GM23338 (cell line): Measurements from ENCODE around the gene MIPEP. TPM values are rescaled to one million over a fixed set of nuclear protein-coding genes. Genes with fewer than 3 reads are reported as not detected.
"Not testable (repeated sequence)": the region's sequence is repeated elsewhere in the genome, so short reads cannot be mapped to it uniquely, and the experiment has no call there.

Experiments
- ATAC-seq: fragments of 200-7000 bp; cut with Tn5 transposase; 3 replicates; pipeline ENCODE4 v1.9.1; 2020
- DNase-seq: peaks from one replicate; pipeline ENCODE4 v3.0.0-alpha.2; 2015; ENCODE audit warnings: low spot score
- H2AFZ ChIP-seq: fragments of 200-600 bp; sonication (generic); 2 replicates; pipeline ENCODE4 v1.8.0; 2016; ENCODE audit warnings: antibody characterized with exemption, mild to moderate bottlenecking, moderate library complexity
- H3F3A ChIP-seq: fragments of 200-600 bp; sonication (generic); replicated peaks from 2 replicates; pipeline ENCODE4 v1.8.0; 2017; ENCODE audit warnings: antibody characterized with exemption, mixed run types, low read depth
- H3K27ac ChIP-seq: fragments of 200-600 bp; sonication (generic); 2 replicates; pipeline ENCODE4 v1.6.1; 2016; ENCODE audit warnings: low read depth
- H3K27me3 ChIP-seq: fragments of 200-600 bp; sonication (generic); 2 replicates; pipeline ENCODE4 v1.8.0; 2016; ENCODE audit warnings: mild to moderate bottlenecking, mixed run types, moderate library complexity; ENCODE audit not compliant: insufficient read depth
- H3K36me3 ChIP-seq: fragments of 200-600 bp; sonication (generic); 2 replicates; pipeline ENCODE4 v1.8.0; 2016; ENCODE audit warnings: mild to moderate bottlenecking; ENCODE audit not compliant: insufficient read depth
- H3K4me1 ChIP-seq: fragments of 200-600 bp; sonication (generic); 2 replicates; pipeline ENCODE4 v1.8.0; 2016; ENCODE audit warnings: mild to moderate bottlenecking, moderate library complexity; ENCODE audit not compliant: insufficient read depth
- H3K4me2 ChIP-seq: fragments of 200-600 bp; sonication (generic); 2 replicates; pipeline ENCODE4 v1.7.1; 2017; ENCODE audit warnings: mixed run types
- H3K4me3 ChIP-seq: fragments of 200-600 bp; sonication (generic); 2 replicates; pipeline ENCODE4 v1.6.1; 2016; ENCODE audit warnings: mixed run types
- H3K79me2 ChIP-seq: fragments of 200-600 bp; sonication (generic); replicated peaks from 2 replicates; pipeline ENCODE4 v1.8.0; 2017; ENCODE audit warnings: mild to moderate bottlenecking; ENCODE audit not compliant: insufficient read depth
- H3K9me2 ChIP-seq: fragments of 200-600 bp; sonication (generic); 2 replicates; pipeline ENCODE4 v1.8.0; 2017; ENCODE audit not compliant: insufficient read depth
- H4K20me1 ChIP-seq: fragments of 200-600 bp; sonication (generic); replicated peaks from 2 replicates; pipeline ENCODE4 v1.8.0; 2017; ENCODE audit warnings: mild to moderate bottlenecking; ENCODE audit not compliant: insufficient read depth
- H3K27ac Mint-ChIP-seq: 2 replicates; pipeline ENCODE4 v1.8.0; 2020; ENCODE audit warnings: inconsistent platforms, mild to moderate bottlenecking, moderate library complexity, mixed read lengths
- H3K27me3 Mint-ChIP-seq: 3 replicates; pipeline ENCODE4 v1.8.0; 2022; ENCODE audit warnings: low read depth, mild to moderate bottlenecking, moderate library complexity, mixed read lengths, inconsistent platforms; ENCODE audit not compliant: insufficient read depth, poor library complexity
- H3K36me3 Mint-ChIP-seq: 3 replicates; pipeline ENCODE4 v1.8.0; 2021; ENCODE audit warnings: low read depth, mild to moderate bottlenecking, inconsistent platforms, moderate library complexity, mixed read lengths
- H3K4me1 Mint-ChIP-seq: 3 replicates; pipeline ENCODE4 v1.8.0; 2020; ENCODE audit warnings: mild to moderate bottlenecking, inconsistent platforms, mixed read lengths
- H3K4me3 Mint-ChIP-seq: 3 replicates; pipeline ENCODE4 v1.8.0; 2021; ENCODE audit warnings: moderate library complexity, mild to moderate bottlenecking, inconsistent platforms, mixed read lengths
- H3K9me3 Mint-ChIP-seq: 3 replicates; pipeline ENCODE4 v1.8.0; 2020; ENCODE audit warnings: moderate library complexity, mild to moderate bottlenecking, inconsistent platforms, mixed read lengths
- CREB1 ChIP-seq: fragments of 250-450 bp; sonication (Bioruptor Pico); IDR thresholded peaks from 2 replicates; pipeline ENCODE4 v1.5.0; 2020; ENCODE audit warnings: low read depth, mild to moderate bottlenecking, moderate library complexity
- CTCF ChIP-seq, 2 experiments: fragments of 200-600 bp in 1 of 2; sonication (generic) in 1 of 2; conservative IDR thresholded peaks; 2 replicates each; pipeline versions ENCODE4 v1.5.1 to v1.6.1; 2016 to 2017; ENCODE audit warnings: antibody characterized with exemption in 2 of 2, low read depth in 2 of 2, mild to moderate bottlenecking in 2 of 2, moderate library complexity in 1 of 2
- ETS1 ChIP-seq: IDR thresholded peaks from 2 replicates; pipeline ENCODE4 v1.6.1; 2016; ENCODE audit warnings: antibody characterized with exemption
- EZH2 ChIP-seq: fragments of 200-600 bp; sonication (generic); IDR thresholded peaks from one replicate; pipeline ENCODE4 v1.8.0; 2017; ENCODE audit warnings: antibody characterized with exemption, mild to moderate bottlenecking, low read depth; ENCODE audit not compliant: unreplicated experiment
- EZH2phosphoT487 ChIP-seq: fragments of 200-600 bp; sonication (generic); IDR thresholded peaks from one replicate; pipeline ENCODE4 v1.8.1; 2018; ENCODE audit warnings: antibody characterized with exemption; ENCODE audit not compliant: unreplicated experiment
- JUNB ChIP-seq: IDR thresholded peaks from one replicate; pipeline ENCODE4 v1.6.1; 2016; ENCODE audit warnings: antibody characterized with exemption; ENCODE audit not compliant: unreplicated experiment
- POLR2AphosphoS5 ChIP-seq: IDR thresholded peaks from 2 replicates; pipeline ENCODE4 v1.6.1; 2016; ENCODE audit warnings: antibody characterized with exemption, low read depth
- STAT1 ChIP-seq: IDR thresholded peaks from one replicate; pipeline ENCODE4 v1.6.1; 2016; ENCODE audit warnings: antibody characterized with exemption; ENCODE audit not compliant: unreplicated experiment
- ZNF114 ChIP-seq: fragments of 250-450 bp; sonication (Bioruptor Pico); IDR thresholded peaks from 2 replicates; pipeline ENCODE4 v1.5.0; 2020; ENCODE audit warnings: mild to moderate bottlenecking, moderate library complexity
- polyA plus RNA-seq: library from polyadenylated mRNA; unstranded; fragments of >200 nt; fragmentation: Nextera tagmentation; extraction: Ambion mirVana; gene quantifications from 2 replicates; pipeline ENCODE4 v1.2.1, GENCODE V29; 2016
- total RNA-seq: library from RNA; depleted of rRNA; stranded (reverse); fragments of >200 nt; shearing (Covaris generic); gene quantifications from 2 replicates; pipeline ENCODE4 v1.2.3, GENCODE V29; 2014

MIPEP gene
- total and polyA plus RNA-seq, 2 experiments from 2014 or later: 20.8 to 22.5 TPM

DNA sequence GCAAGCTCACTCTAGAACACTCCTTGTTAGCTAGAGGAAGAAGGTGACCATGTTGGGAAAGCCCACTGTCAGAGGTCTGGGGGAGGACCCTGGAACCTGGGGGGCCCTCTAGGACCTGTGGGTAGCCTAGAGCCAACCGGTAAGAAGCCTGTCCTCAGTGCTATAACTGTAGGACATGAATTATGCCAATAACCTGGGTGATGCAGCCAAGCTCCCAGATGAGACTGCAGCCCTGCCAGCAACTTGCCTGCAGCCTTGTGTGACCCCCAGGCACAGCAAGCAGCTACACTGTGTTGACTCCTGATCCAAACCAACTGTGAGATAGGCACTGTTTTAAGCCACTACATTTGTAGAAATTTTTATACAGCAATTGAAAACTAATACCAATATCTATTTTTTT is 122.3 kb downstream of the MIPEP start:
- TF ChIP-seq EZH2phosphoT487: no peak
- no peak for TF ChIP-seq JUNB
- TF ChIP-seq CREB1: no peak
- no peak for TF ChIP-seq POLR2AphosphoS5
- H3K27ac Mint-ChIP-seq: no peak overlapping the region
- H3K4me3 Mint-ChIP-seq: no peak overlapping the region
- Histone ChIP-seq H2AFZ (no peak overlapping the region), H3K9me2 (no peaks in the 10 kb centered on the region), H3K4me2 (no peak overlapping the region), H3K27ac (no peak overlapping the region), H3K27me3 (no peaks in the 10 kb centered on the region), H3F3A (no peaks in the 10 kb centered on the region), H3K36me3 (no peaks in the 10 kb centered on the region), H3K4me1 (no peaks in the 10 kb centered on the region), H3K79me2 (no peaks in the 10 kb centered on the region), H4K20me1 (no peaks in the 10 kb centered on the region), H3K4me3 (no peak overlapping the region)
- H3K36me3 Mint-ChIP-seq: no peaks in the 10 kb centered on the region
- no peaks in the 10 kb centered on the region for H3K27me3 Mint-ChIP-seq
- DNase-seq (no peak), ATAC-seq (no peak)
- no peaks in the 10 kb centered on the region for H3K9me3 Mint-ChIP-seq
- H3K4me1 Mint-ChIP-seq: peaks cover 9% of the 10 kb centered on the region

DNA sequence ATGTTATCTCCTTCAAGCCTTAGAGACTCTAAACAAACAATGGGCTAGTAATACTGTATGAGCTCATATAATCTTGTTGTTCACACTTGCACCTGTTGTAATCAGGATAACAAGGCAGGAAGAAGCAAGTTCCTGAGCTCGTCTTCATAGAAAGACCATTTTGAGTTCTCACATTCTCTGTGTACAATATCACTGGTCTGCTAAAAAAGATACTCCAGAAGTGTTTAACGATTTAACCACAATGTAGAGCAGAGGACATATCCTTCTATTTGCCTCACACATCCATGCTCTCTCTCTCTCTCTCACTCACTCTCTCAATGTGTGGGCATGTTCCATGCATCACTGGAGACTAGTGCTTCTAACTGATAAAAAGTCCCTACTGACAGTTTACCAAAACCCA is 122.9 kb downstream of the MIPEP start:
- no peak for TF ChIP-seq POLR2AphosphoS5
- no peak for TF ChIP-seq EZH2phosphoT487

DNA sequence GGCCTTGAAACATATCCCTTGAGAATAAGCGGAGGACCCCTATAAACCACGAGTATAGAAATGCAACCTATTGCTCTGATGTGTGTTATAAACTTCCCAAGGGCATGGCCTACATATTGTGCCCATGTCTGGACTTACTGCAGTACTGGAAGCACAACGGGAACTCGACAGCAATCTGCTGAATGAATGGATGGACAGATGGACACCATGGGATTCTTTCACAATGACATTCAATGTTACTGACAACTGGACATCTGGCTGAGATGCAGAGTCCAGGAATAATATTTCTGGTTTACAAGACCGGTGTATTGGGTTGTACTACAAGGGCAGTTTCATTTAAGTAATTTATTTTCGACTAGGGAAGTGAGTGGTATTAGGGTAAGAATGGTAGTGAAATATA is 123.7 kb downstream of the MIPEP start:
- H3K4me3 ChIP-seq: no peak overlapping the region
- H2AFZ ChIP-seq: no peak overlapping the region
- DNase-seq (no peak), ATAC-seq (no peak)
- Mint-ChIP-seq H3K4me1 (peaks cover 9% of the 10 kb centered on the region), H3K27ac (no peak overlapping the region), H3K36me3 (no peaks in the 10 kb centered on the region), H3K27me3 (no peaks in the 10 kb centered on the region), H3K4me3 (no peak overlapping the region), H3K9me3 (no peaks in the 10 kb centered on the region)
- H3K4me2 ChIP-seq: no peak overlapping the region
- H3K4me1 ChIP-seq: no peaks in the 10 kb centered on the region
- no peaks in the 10 kb centered on the region for H3K27me3 ChIP-seq
- no peaks in the 10 kb centered on the region for H4K20me1 ChIP-seq
- H3F3A ChIP-seq: no peaks in the 10 kb centered on the region
- TF ChIP-seq EZH2: no peak
- no peak for TF ChIP-seq ZNF114 (CRISPR knock-in tag)
- no peak overlapping the region for H3K27ac ChIP-seq
- no peaks in the 10 kb centered on the region for H3K36me3 ChIP-seq
- H3K79me2 ChIP-seq: no peaks in the 10 kb centered on the region
- H3K9me2 ChIP-seq: no peaks in the 10 kb centered on the region

More for the DNA sequence above, 122.9 kb downstream of the MIPEP start:
- H3K36me3 Mint-ChIP-seq: no peaks in the 10 kb centered on the region
- Histone ChIP-seq H4K20me1 (no peaks in the 10 kb centered on the region), H3K9me2 (no peaks in the 10 kb centered on the region), H2AFZ (no peak overlapping the region), H3K79me2 (no peaks in the 10 kb centered on the region), H3K27ac (no peak overlapping the region), H3F3A (no peaks in the 10 kb centered on the region), H3K27me3 (no peaks in the 10 kb centered on the region), H3K36me3 (no peaks in the 10 kb centered on the region), H3K4me2 (no peak overlapping the region), H3K4me1 (no peaks in the 10 kb centered on the region), H3K4me3 (no peak overlapping the region)
- H3K4me1 Mint-ChIP-seq: peaks cover 9% of the 10 kb centered on the region
- H3K9me3 Mint-ChIP-seq: no peaks in the 10 kb centered on the region
- DNase-seq (no peak), ATAC-seq (no peak)
- H3K27ac Mint-ChIP-seq: no peak overlapping the region
- no peak overlapping the region for H3K4me3 Mint-ChIP-seq
- H3K27me3 Mint-ChIP-seq: no peaks in the 10 kb centered on the region

DNA sequence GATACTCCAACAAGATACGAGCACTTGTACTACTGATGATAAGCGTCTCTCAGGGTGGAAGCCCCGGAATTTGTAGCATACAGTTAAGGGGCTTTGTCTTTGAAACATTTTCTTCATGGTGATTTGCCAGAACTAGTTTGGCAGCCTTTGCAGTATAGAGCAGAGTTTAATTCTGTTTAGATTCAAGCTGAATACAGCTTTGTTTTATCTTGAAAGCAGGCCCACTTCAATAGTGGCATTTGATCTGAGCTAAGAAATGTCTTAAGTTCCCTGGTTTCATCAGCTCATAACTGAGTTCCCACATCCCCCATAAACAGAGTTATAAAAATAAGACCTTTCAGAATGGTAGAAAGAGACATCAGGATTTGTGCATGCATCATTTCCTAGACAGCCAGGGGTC is 125.9 kb downstream of the MIPEP start:
- 0 out of 3 replicates have a peak, but pooled peaks cover 4% of the 10 kb centered on the region for H3K4me1 Mint-ChIP-seq
- no peak for TF ChIP-seq STAT1
- TF ChIP-seq ETS1: no peak
- TF ChIP-seq CTCF (conservative IDR thresholded peaks at IDR 0.05; ENCODE audit: low read depth in 2 of 2): no peak
- DNase-seq (no peak), ATAC-seq (no peak)
- Histone ChIP-seq H4K20me1 (no peaks in the 10 kb centered on the region), H3K4me1 (no peaks in the 10 kb centered on the region), H3K9me2 (no peaks in the 10 kb centered on the region), H3K4me3 (no peak overlapping the region), H3K36me3 (no peaks in the 10 kb centered on the region), H2AFZ (no peak overlapping the region), H3K27me3 (no peaks in the 10 kb centered on the region), H3K27ac (no peak overlapping the region), H3F3A (no peaks in the 10 kb centered on the region), H3K79me2 (no peaks in the 10 kb centered on the region), H3K4me2 (no peak overlapping the region)
- no peaks in the 10 kb centered on the region for H3K36me3 Mint-ChIP-seq
- H3K27ac Mint-ChIP-seq: no peak overlapping the region
- peaks cover 5% of the 10 kb centered on the region for H3K27me3 Mint-ChIP-seq
- H3K4me3 Mint-ChIP-seq: no peak overlapping the region
- no peaks in the 10 kb centered on the region for H3K9me3 Mint-ChIP-seq

GRCh38 chr13:23761760-23762159 is 127.4 kb downstream of the MIPEP start:
- not testable (repeated sequence) for H3K27ac Mint-ChIP-seq, H3K27me3 ChIP-seq, H3K36me3 ChIP-seq, ATAC-seq, H3K4me1 Mint-ChIP-seq, H3K4me3 Mint-ChIP-seq, H3K4me1 ChIP-seq, H3K9me2 ChIP-seq, DNase-seq, H3F3A ChIP-seq, H4K20me1 ChIP-seq, H3K27ac ChIP-seq, H3K79me2 ChIP-seq, H3K4me3 ChIP-seq, H3K9me3 Mint-ChIP-seq, H2AFZ ChIP-seq, H3K27me3 Mint-ChIP-seq, H3K36me3 Mint-ChIP-seq, H3K4me2 ChIP-seq
